Calu3 (cell line): Measurements from ENCODE around the gene ELAC1. TPM values are rescaled to one million over a fixed set of nuclear protein-coding genes. Genes with fewer than 3 reads are reported as not detected.

Experiments
- BruUV-seq: library from RNA; stranded (reverse); fragments of 400-500 nt; replicated peaks from 2 replicates; lab custom pipeline; 2021; lab: Mats Ljungman, UMichigan
- CTCF ChIA-PET: fragments of 300-600 bp; sonication (Branson Sonifier 250); formaldehyde crosslinking; loops from one replicate; lab custom pipeline; 2022; ENCODE audit warnings: antibody characterized with exemption; lab: Charles Lee
- DNase-seq: peaks from one replicate; pipeline ENCODE4 v3.0.0; 2022
- H3K27ac Mint-ChIP-seq: one replicate; pipeline ENCODE4 v1.8.0; 2022; ENCODE audit warnings: mixed read lengths; ENCODE audit not compliant: unreplicated experiment
- H3K27me3 Mint-ChIP-seq: one replicate; pipeline ENCODE4 v1.8.0; 2022; ENCODE audit warnings: mixed read lengths; ENCODE audit not compliant: unreplicated experiment
- H3K36me3 Mint-ChIP-seq: one replicate; pipeline ENCODE4 v1.8.0; 2022; ENCODE audit warnings: mild to moderate bottlenecking, moderate library complexity, mixed read lengths; ENCODE audit not compliant: insufficient read depth, unreplicated experiment
- H3K4me1 Mint-ChIP-seq: one replicate; pipeline ENCODE4 v1.8.0; 2022; ENCODE audit warnings: mild to moderate bottlenecking, low read depth, mixed read lengths; ENCODE audit not compliant: unreplicated experiment
- H3K4me3 Mint-ChIP-seq: one replicate; pipeline ENCODE4 v1.8.0; 2022; ENCODE audit warnings: mild to moderate bottlenecking, low read depth, moderate library complexity, mixed read lengths; ENCODE audit not compliant: unreplicated experiment
- H3K9me3 Mint-ChIP-seq: one replicate; pipeline ENCODE4 v1.8.0; 2022; ENCODE audit warnings: low read depth, mixed read lengths; ENCODE audit not compliant: unreplicated experiment
- intact Hi-C: fragments of 100-400 bp; cut with micrococcal nuclease; formaldehyde crosslinking; loops from one replicate; pipeline ENCODE4 v1.10.0; 2022; ENCODE audit not compliant: unreplicated experiment
- total RNA-seq: library from RNA; stranded (reverse); gene quantifications from 2 replicates; pipeline ENCODE4 v1.2.3, GENCODE V29; 2022
- TF ChIP-seq, protein P1 (sequence below): fragments of 200-600 bp; IDR thresholded peaks from one replicate; pipeline ENCODE4 v1.8.0; 2022; ENCODE audit warnings: antibody characterized with exemption; ENCODE audit not compliant: unreplicated experiment

The ELAC1 gene
- total RNA-seq, 1 experiment from 2014 or later: 12.4 TPM

- CTCF ChIA-PET: no interaction called here
- DNase-seq: peak; percentile 39
- no peak overlapping the region for H3K27ac Mint-ChIP-seq
Measured at GRCh38 chr18:50973367-50974126, 5.7 kb downstream of the ELAC1 start.

GRCh38 chr18:50977037-50977760, 9.4 kb downstream of the ELAC1 start:
- peaks cover 30% of the 10 kb centered on the region for H3K4me1 Mint-ChIP-seq
- no peaks in the 10 kb centered on the region for H3K27me3 Mint-ChIP-seq
- H3K27ac Mint-ChIP-seq: no peak overlapping the region
- intact Hi-C loops: no loop called here
- CTCF ChIA-PET: no interaction called here
- H3K4me3 Mint-ChIP-seq: no peak overlapping the region
- TF ChIP-seq, protein P1, sequence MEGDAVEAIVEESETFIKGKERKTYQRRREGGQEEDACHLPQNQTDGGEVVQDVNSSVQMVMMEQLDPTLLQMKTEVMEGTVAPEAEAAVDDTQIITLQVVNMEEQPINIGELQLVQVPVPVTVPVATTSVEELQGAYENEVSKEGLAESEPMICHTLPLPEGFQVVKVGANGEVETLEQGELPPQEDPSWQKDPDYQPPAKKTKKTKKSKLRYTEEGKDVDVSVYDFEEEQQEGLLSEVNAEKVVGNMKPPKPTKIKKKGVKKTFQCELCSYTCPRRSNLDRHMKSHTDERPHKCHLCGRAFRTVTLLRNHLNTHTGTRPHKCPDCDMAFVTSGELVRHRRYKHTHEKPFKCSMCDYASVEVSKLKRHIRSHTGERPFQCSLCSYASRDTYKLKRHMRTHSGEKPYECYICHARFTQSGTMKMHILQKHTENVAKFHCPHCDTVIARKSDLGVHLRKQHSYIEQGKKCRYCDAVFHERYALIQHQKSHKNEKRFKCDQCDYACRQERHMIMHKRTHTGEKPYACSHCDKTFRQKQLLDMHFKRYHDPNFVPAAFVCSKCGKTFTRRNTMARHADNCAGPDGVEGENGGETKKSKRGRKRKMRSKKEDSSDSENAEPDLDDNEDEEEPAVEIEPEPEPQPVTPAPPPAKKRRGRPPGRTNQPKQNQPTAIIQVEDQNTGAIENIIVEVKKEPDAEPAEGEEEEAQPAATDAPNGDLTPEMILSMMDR: no peak
- no TSS peak for BruUV-seq
- H3K9me3 Mint-ChIP-seq: peaks cover 9% of the 10 kb centered on the region
- no peak for DNase-seq
- peaks cover 7% of the 10 kb centered on the region for H3K36me3 Mint-ChIP-seq

More at GRCh38 chr18:50973367-50974126, 5.7 kb downstream of the ELAC1 start:
- intact Hi-C loops: loop anchor here (5.0 kb wide), 2 partner anchors 59 to 96 kb away; partner anchors contain the start of genes ME2 and SMAD4
- no TSS peak for BruUV-seq
- Mint-ChIP-seq H3K4me1 (peaks cover 42% of the 10 kb centered on the region), H3K27me3 (no peaks in the 10 kb centered on the region), H3K4me3 (no peak overlapping the region), H3K9me3 (peaks cover 8% of the 10 kb centered on the region), H3K36me3 (peaks cover 13% of the 10 kb centered on the region)
- TF ChIP-seq, protein P1: no peak

GRCh38 chr18:50981381-50981780, 13.5 kb downstream of the ELAC1 start:
- no peak for DNase-seq
- Mint-ChIP-seq H3K27me3 (no peaks in the 10 kb centered on the region), H3K4me3 (no peak overlapping the region), H3K36me3 (peaks cover 7% of the 10 kb centered on the region), H3K9me3 (peaks cover 4% of the 10 kb centered on the region), H3K4me1 (peaks cover 10% of the 10 kb centered on the region), H3K27ac (peak overlapping the region; percentile 72)
- TF ChIP-seq, protein P1: no peak
- CTCF ChIA-PET: interaction anchor here (0.7 kb wide), 1 partner anchor 10 kb away, joined by 3 read pairs; no protein-coding TSS in a partner anchor
- intact Hi-C loops: loop anchor here (5.0 kb wide), 1 partner anchor 46 kb away; no protein-coding TSS in a partner anchor
- no TSS peak for BruUV-seq

GRCh38 chr18:50982086-50982801, 14.4 kb downstream of the ELAC1 start:
- BruUV-seq: no TSS peak
- H3K27me3 Mint-ChIP-seq: no peaks in the 10 kb centered on the region
- no peak overlapping the region for H3K27ac Mint-ChIP-seq
- H3K4me1 Mint-ChIP-seq: peaks cover 17% of the 10 kb centered on the region
- no peak overlapping the region for H3K4me3 Mint-ChIP-seq
- H3K9me3 Mint-ChIP-seq: peaks cover 4% of the 10 kb centered on the region
- intact Hi-C loops: loop anchor here (5.0 kb wide), 1 partner anchor 45 kb away; no protein-coding TSS in a partner anchor
- TF ChIP-seq, protein P1: no peak
- no peak for DNase-seq
- H3K36me3 Mint-ChIP-seq: peaks cover 2% of the 10 kb centered on the region
- CTCF ChIA-PET: no interaction called here
